ENCODE results near the gene RAC2.

Gene RAC2

DNA sequence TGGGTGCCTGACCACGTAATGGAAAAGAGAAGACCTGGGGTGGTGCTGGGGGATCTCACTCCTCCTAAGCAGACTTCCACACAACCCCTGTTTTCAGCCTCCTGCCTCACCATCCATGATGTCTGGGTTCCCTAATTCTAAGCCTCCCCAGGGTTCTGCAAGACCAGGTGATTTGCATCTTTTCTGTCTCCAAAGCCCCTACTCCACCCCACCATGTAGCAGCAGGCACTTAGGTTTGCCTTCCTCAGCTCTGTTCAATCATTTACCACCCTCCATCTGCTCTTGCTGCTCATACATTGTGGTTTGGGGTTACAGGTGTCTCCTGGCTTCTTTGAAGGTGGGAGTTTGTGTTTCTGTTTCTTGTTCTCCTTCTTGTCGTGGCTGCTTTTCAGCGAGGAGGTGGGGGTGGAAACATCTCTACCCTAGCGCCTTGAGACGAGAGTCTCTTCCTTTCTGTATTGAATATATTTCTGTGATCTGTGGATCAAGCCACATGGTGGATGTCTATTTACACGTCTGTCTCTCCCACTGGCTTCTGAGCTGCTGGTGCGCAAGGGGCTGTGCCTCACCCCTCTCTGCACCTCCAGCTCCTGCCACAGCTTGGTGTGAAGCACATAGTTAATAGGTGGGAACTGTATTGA is 25.2 kb downstream of the RAC2 start:
- no peaks in the 10 kb centered on the region for H3K27me3 ChIP-seq
- no peak overlapping the region for H3K4me3 ChIP-seq (ENCODE audit: low read depth, low read length)
- TF ChIP-seq, protein P1, sequence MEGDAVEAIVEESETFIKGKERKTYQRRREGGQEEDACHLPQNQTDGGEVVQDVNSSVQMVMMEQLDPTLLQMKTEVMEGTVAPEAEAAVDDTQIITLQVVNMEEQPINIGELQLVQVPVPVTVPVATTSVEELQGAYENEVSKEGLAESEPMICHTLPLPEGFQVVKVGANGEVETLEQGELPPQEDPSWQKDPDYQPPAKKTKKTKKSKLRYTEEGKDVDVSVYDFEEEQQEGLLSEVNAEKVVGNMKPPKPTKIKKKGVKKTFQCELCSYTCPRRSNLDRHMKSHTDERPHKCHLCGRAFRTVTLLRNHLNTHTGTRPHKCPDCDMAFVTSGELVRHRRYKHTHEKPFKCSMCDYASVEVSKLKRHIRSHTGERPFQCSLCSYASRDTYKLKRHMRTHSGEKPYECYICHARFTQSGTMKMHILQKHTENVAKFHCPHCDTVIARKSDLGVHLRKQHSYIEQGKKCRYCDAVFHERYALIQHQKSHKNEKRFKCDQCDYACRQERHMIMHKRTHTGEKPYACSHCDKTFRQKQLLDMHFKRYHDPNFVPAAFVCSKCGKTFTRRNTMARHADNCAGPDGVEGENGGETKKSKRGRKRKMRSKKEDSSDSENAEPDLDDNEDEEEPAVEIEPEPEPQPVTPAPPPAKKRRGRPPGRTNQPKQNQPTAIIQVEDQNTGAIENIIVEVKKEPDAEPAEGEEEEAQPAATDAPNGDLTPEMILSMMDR (IDR thresholded peaks at IDR 0.05; ENCODE audit: low read depth, low read length) = no peak
- H3K36me3 ChIP-seq = no peaks in the 10 kb centered on the region
- H3K9me3 ChIP-seq = peaks cover 4% of the 10 kb centered on the region; the same call in 1 of the 2 replicates
- no peaks in the 10 kb centered on the region for H3K4me1 ChIP-seq
- DNase-seq = no peak

DNA sequence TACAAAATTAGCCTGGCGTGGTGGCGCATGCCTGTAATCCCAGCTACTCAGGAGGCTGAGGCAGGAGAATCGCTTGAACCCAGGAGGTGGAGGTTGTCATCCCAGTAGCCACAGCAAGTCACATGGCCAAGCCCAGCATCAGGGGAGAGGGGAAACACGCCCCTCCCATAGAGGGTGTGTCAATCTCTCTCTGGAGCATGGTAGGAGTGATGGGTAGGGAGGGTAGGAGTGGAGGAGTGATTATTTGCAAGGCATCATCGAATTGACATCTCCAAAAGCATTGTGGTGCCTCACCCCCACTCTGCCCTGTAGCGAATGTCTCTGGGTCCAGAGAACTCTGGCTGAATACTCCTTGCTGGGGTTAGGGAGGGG is 25.7 kb downstream of the RAC2 start:
- no peaks in the 10 kb centered on the region for H3K4me1 ChIP-seq
- H3K4me3 ChIP-seq (ENCODE audit: low read depth, low read length) = no peak overlapping the region

DNA sequence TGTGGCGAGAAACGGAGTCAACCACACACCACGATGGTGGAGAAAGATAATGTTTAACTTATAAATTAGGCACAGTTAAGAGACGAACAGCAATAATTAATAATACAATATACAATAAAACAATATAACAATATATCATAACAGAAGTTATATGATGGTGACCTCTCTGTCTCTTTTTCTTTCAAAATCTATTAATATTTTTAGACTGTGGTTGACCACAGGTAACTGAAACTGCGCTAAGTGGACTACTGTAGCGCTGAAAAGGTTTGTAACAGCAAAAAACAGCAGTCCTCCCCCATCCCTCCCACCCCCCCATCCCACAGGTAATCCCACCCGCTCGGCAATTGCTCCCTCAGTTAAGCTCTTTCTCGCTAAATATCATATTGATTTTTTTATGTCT is 28.2 kb downstream of the RAC2 start:
- H3K27me3 ChIP-seq = no peaks in the 10 kb centered on the region

More for the DNA sequence above, 25.7 kb downstream of the RAC2 start:
- no peak for DNase-seq
- no peaks in the 10 kb centered on the region for H3K27me3 ChIP-seq
- TF ChIP-seq, protein P1 (IDR thresholded peaks at IDR 0.05; ENCODE audit: low read depth, low read length) = no peak
- no peaks in the 10 kb centered on the region for H3K36me3 ChIP-seq
- H3K9me3 ChIP-seq = peaks cover 4% of the 10 kb centered on the region; the same call in 1 of the 2 replicates

DNA sequence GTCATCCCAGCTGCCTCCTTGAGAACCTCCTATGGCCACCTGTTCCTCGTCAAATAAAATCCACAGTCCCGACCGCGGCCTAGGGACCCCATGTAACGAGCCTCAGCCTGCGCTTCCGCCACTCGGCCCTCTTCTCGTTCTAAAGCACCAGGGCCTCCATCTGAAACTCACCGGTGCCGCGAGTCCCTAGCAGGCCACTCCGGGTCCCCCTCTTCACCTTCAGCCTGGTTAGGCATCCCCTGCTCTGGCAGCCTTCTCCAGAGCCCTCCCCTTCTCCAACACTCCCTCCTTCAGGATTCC is 29.4 kb downstream of the RAC2 start:
- no peaks in the 10 kb centered on the region for H3K9me3 ChIP-seq
- no peak overlapping the region for H3K4me3 ChIP-seq (ENCODE audit: low read depth, low read length)
- no peak for DNase-seq
- no peaks in the 10 kb centered on the region for H3K36me3 ChIP-seq
- TF ChIP-seq, protein P1 (IDR thresholded peaks at IDR 0.05; ENCODE audit: low read depth, low read length) = no peak
- no peaks in the 10 kb centered on the region; the same call in none of the 2 replicates for H3K4me1 ChIP-seq
- no peaks in the 10 kb centered on the region for H3K27me3 ChIP-seq

More for the DNA sequence above, 28.2 kb downstream of the RAC2 start:
- no peaks in the 10 kb centered on the region for H3K36me3 ChIP-seq
- DNase-seq = no peak
- TF ChIP-seq, protein P1 (IDR thresholded peaks at IDR 0.05; ENCODE audit: low read depth, low read length) = no peak
- H3K4me1 ChIP-seq = no peaks in the 10 kb centered on the region; the same call in none of the 2 replicates
- H3K4me3 ChIP-seq (ENCODE audit: low read depth, low read length) = no peak overlapping the region
- H3K9me3 ChIP-seq = peaks cover 2% of the 10 kb centered on the region; the same call in 1 of the 2 replicates

DNA sequence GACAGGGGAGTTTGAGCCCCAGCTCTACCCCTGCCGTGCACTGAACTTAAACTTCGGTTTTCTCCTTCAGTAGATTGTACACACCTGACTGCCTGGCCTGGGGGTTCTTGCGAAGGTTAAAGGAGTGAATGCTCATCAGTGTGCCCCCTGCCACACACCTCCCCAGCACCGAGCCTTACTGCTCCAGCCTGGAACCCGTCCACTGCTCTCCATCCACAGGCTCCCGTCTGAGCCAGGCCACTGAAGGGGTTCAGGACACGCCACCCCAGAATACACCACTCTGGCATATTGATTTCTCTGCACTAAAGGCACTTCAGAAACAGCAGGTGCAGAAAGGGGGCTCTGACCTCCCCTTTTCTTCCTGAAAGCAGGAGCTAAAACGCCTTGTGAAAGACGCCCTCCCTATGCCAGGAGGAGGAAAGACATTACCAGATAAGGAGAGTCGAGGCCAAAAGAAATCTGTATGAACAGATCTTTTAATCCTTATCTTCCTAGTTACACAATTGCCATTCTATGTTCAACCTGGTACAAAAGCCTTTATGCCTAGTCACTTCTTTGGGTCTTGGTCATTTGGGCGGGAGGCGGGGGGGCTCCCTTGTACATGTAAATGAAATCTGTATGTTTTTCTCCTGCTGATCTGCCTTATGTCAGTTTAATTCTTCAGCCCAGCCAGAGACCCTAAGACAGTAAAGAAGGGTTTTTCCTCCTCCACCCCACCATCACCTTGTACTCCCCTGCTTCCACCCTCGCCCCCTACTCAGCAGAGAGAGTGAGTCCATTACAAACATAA is 29.9 kb downstream of the RAC2 start:
- no peaks in the 10 kb centered on the region; the same call in none of the 2 replicates for H3K4me1 ChIP-seq
- H3K36me3 ChIP-seq = no peaks in the 10 kb centered on the region
- H3K4me3 ChIP-seq (ENCODE audit: low read depth, low read length) = no peak overlapping the region
- no peaks in the 10 kb centered on the region for H3K27me3 ChIP-seq
- TF ChIP-seq, protein P1 (IDR thresholded peaks at IDR 0.05; ENCODE audit: low read depth, low read length) = no peak
- no peaks in the 10 kb centered on the region for H3K9me3 ChIP-seq
- no peak for DNase-seq
